H1 (cell line): ENCODE results near the gene CELF6. TPM values are rescaled to one million over a fixed set of nuclear protein-coding genes. Genes with fewer than 3 reads are reported as not detected.

Experiments used
- CTCF ChIA-PET: fragments of 300-600 bp; sonication (Branson Sonifier 250); formaldehyde crosslinking; loops from one replicate; lab custom pipeline; 2021; ENCODE audit not compliant: partially characterized antibody; lab: Charles Lee
- POLR2A ChIA-PET: fragments of 300-600 bp; sonication (Branson Sonifier 250); formaldehyde crosslinking; loops from one replicate; lab custom pipeline; 2021; ENCODE audit warnings: inconsistent platforms; ENCODE audit not compliant: partially characterized antibody; lab: Charles Lee
- DNase-seq, 2 experiments: peaks; one replicate each; pipeline versions ENCODE4 v3.0.0 to v3.0.0-alpha.2; 2010 to 2022; ENCODE audit warnings: low spot score in 2 of 2, low read depth in 1 of 2, mixed read lengths in 1 of 2
- FAIRE-seq: peaks from 2 replicates; lab custom pipeline; 2011; peaks lifted over from hg19 to GRCh38; lab: Jason Lieb, UNC
- H2AFZ ChIP-seq: 2 replicates; pipeline ENCODE4 v1.8.1; 2012; ENCODE audit warnings: low read length, inconsistent platforms
- H2AK5ac ChIP-seq: 2 replicates; pipeline ENCODE4 v1.6.1; 2013; ENCODE audit warnings: low read depth, low read length
- H2BK120ac ChIP-seq: replicated peaks from 2 replicates; pipeline ENCODE3; 2013; ENCODE audit warnings: low read depth, low read length, inconsistent platforms
- H2BK12ac ChIP-seq: 2 replicates; pipeline ENCODE4 v1.6.1; 2013; ENCODE audit warnings: low read depth, low read length
- H2BK15ac ChIP-seq: 2 replicates; pipeline ENCODE4 v1.6.1; 2013; ENCODE audit warnings: low read length
- H2BK20ac ChIP-seq: 2 replicates; pipeline ENCODE4 v1.6.1; 2013; ENCODE audit warnings: low read length
- H2BK5ac ChIP-seq: 2 replicates; pipeline ENCODE4 v1.6.1; 2013; ENCODE audit warnings: low read depth, low read length
- H3K14ac ChIP-seq: 2 replicates; pipeline ENCODE4 v1.6.1; 2013; ENCODE audit warnings: inconsistent platforms; ENCODE audit not compliant: insufficient read length
- H3K18ac ChIP-seq: 2 replicates; pipeline ENCODE4 v1.6.1; 2013; ENCODE audit warnings: low read length; ENCODE audit errors: extremely low read depth
- H3K23ac ChIP-seq: 2 replicates; pipeline ENCODE4 v1.6.1; 2013; ENCODE audit warnings: inconsistent platforms; ENCODE audit not compliant: insufficient read length
- H3K23me2 ChIP-seq: 2 replicates; pipeline ENCODE4 v1.6.1; 2013; ENCODE audit warnings: low read depth, low read length
- H3K27ac ChIP-seq: 2 replicates; pipeline ENCODE4 v1.6.1; 2011; ENCODE audit warnings: low read depth, low read length, inconsistent platforms
- H3K27me3 ChIP-seq, 4 experiments: replicated peaks in 1 of 4; 1 replicate in 1 of 4; 2 replicates in 3 of 4; pipeline versions ENCODE4 v1.6.1 to v1.8.1; 2011 to 2013; ENCODE audit warnings: low read length in 3 of 4, mild to moderate bottlenecking in 3 of 4, inconsistent platforms in 2 of 4, mixed read lengths in 2 of 4, moderate library complexity in 1 of 4; ENCODE audit not compliant: control insufficient read depth in 3 of 4, insufficient read depth in 3 of 4; ENCODE audit errors: extremely low read depth in 1 of 4
- H3K36me3 ChIP-seq, 4 experiments: 2 replicates each; pipeline versions ENCODE4 v1.6.1 to v1.8.1; 2011 to 2013; ENCODE audit warnings: mild to moderate bottlenecking in 4 of 4, low read length in 3 of 4, moderate library complexity in 2 of 4, control low read depth in 1 of 4, inconsistent platforms in 1 of 4; ENCODE audit not compliant: insufficient read depth in 4 of 4, control insufficient read depth in 2 of 4
- H3K4ac ChIP-seq: replicated peaks from 2 replicates; pipeline ENCODE3; 2013; ENCODE audit warnings: low read length, low read depth, mixed read lengths, inconsistent platforms; ENCODE audit not compliant: insufficient read length
- H3K4me1 ChIP-seq, 4 experiments: replicated peaks in 1 of 4; 1 replicate in 1 of 4; 2 replicates in 3 of 4; pipeline versions ENCODE4 v1.6.1 to v1.8.1; 2011 to 2013; ENCODE audit warnings: low read length in 3 of 4, inconsistent platforms in 2 of 4, mixed read lengths in 1 of 4; ENCODE audit not compliant: insufficient read depth in 4 of 4, control insufficient read depth in 3 of 4
- H3K4me2 ChIP-seq, 2 experiments: 2 replicates each; pipeline versions ENCODE4 v1.6.1 to v1.8.1; 2011 to 2013; ENCODE audit warnings: low read depth in 2 of 2, low read length in 2 of 2, control low read depth in 1 of 2, inconsistent platforms in 1 of 2, mild to moderate bottlenecking in 1 of 2; ENCODE audit not compliant: insufficient read depth in 1 of 2
- H3K4me3 ChIP-seq, 4 experiments: fragments of 200-600, 300-600 bp in 1 of 4; sonication (generic), shearing (Covaris generic), sonication (Bioruptor Twin) in 1 of 4; 2 replicates each; pipeline versions ENCODE4 v1.5.1 to v1.8.1; 2011 to 2016; ENCODE audit warnings: low read length in 4 of 4, low read depth in 3 of 4, control low read depth in 2 of 4, inconsistent platforms in 2 of 4, mild to moderate bottlenecking in 2 of 4, mixed read lengths in 1 of 4, moderate library complexity in 1 of 4; ENCODE audit not compliant: insufficient read depth in 2 of 4; ENCODE audit errors: extremely low read depth in 1 of 4
- H3K56ac ChIP-seq: replicated peaks from 2 replicates; pipeline ENCODE3; 2013; ENCODE audit warnings: low read depth, mild to moderate bottlenecking, mixed read lengths, low read length, inconsistent platforms; ENCODE audit not compliant: insufficient read length
- H3K79me1 ChIP-seq: 2 replicates; pipeline ENCODE4 v1.6.1; 2013; ENCODE audit warnings: low read depth, low read length, control low read depth
- H3K79me2 ChIP-seq, 2 experiments: 2 replicates each; pipeline versions ENCODE4 v1.6.1 to v1.8.1; 2012 to 2013; ENCODE audit warnings: low read length in 2 of 2, mild to moderate bottlenecking in 2 of 2, inconsistent platforms in 1 of 2; ENCODE audit not compliant: insufficient read depth in 2 of 2, control insufficient read depth in 1 of 2
- H3K9ac ChIP-seq, 4 experiments: replicated peaks in 1 of 4; 1 replicate in 1 of 4; 2 replicates in 3 of 4; pipeline versions ENCODE4 v1.6.1 to v1.8.1; 2011 to 2013; ENCODE audit warnings: low read depth in 3 of 4, low read length in 3 of 4, control low read depth in 2 of 4, mild to moderate bottlenecking in 2 of 4, moderate library complexity in 2 of 4, inconsistent platforms in 1 of 4; ENCODE audit errors: extremely low read depth in 1 of 4
- H3K9me3 ChIP-seq, 2 experiments: 2 replicates each; pipeline versions ENCODE4 v1.6.1 to v1.8.1; 2012 to 2013; ENCODE audit warnings: mild to moderate bottlenecking in 2 of 2, moderate library complexity in 2 of 2, control low read depth in 1 of 2, inconsistent platforms in 1 of 2, low read depth in 1 of 2, low read length in 1 of 2, mixed read lengths in 1 of 2; ENCODE audit not compliant: insufficient read depth in 2 of 2
- H4K20me1 ChIP-seq, 2 experiments: replicated peaks in 1 of 2; 2 replicates each; pipeline versions ENCODE3 to v1.8.1; 2011 to 2013; ENCODE audit warnings: inconsistent platforms in 2 of 2, low read length in 2 of 2, mild to moderate bottlenecking in 1 of 2; ENCODE audit not compliant: insufficient read depth in 2 of 2, control insufficient read depth in 1 of 2
- H4K5ac ChIP-seq: 2 replicates; pipeline ENCODE4 v1.6.1; 2013; ENCODE audit warnings: low read length, low read depth, mixed read lengths, inconsistent platforms; ENCODE audit not compliant: insufficient read length
- H4K8ac ChIP-seq: 2 replicates; pipeline ENCODE4 v1.8.0; 2013; ENCODE audit warnings: mild to moderate bottlenecking, moderate library complexity, low read length, inconsistent platforms; ENCODE audit not compliant: insufficient read depth; ENCODE audit errors: extremely low read depth
- H4K91ac ChIP-seq: replicated peaks from 2 replicates; pipeline ENCODE3; 2013; ENCODE audit warnings: low read length, mixed read lengths, inconsistent platforms; ENCODE audit not compliant: insufficient read length
- CEBPB ChIP-seq: IDR thresholded peaks from 2 replicates; pipeline ENCODE4 v1.6.1; 2012; ENCODE audit warnings: low read depth, low read length
- GABPA ChIP-seq: IDR thresholded peaks from 2 replicates; pipeline ENCODE4 v1.6.1; 2011; ENCODE audit warnings: mild to moderate bottlenecking, low read length, moderate library complexity, borderline replicate concordance; ENCODE audit not compliant: insufficient read depth
- JUND ChIP-seq: IDR thresholded peaks from 2 replicates; pipeline ENCODE4 v1.6.1; 2011; ENCODE audit warnings: mild to moderate bottlenecking, improper control_type of control experiment, low read length
- NRF1 ChIP-seq: IDR thresholded peaks from 2 replicates; pipeline ENCODE4 v1.6.1; 2011; ENCODE audit warnings: mild to moderate bottlenecking, low read depth, low read length, improper control_type of control experiment
- PHF8 ChIP-seq: fragments of 200-600 bp; sonication (generic); conservative IDR thresholded peaks from 2 replicates; pipeline ENCODE4 v1.7.1; 2012; ENCODE audit warnings: low read depth, mild to moderate bottlenecking, inconsistent platforms, low read length, moderate library complexity
- RFX5 ChIP-seq: IDR thresholded peaks from 2 replicates; pipeline ENCODE4 v1.6.1; 2011; ENCODE audit warnings: low read depth, low read length, improper control_type of control experiment, borderline replicate concordance
- TAF7 ChIP-seq: optimal IDR thresholded peaks from 2 replicates; pipeline ENCODE3; 2011; ENCODE audit warnings: low read depth, mild to moderate bottlenecking, inconsistent platforms, low read length, moderate library complexity, borderline replicate concordance
- WGBS, 2 experiments: shearing (Covaris generic) in 1 of 2; methylation state at CpG; one replicate each; pipeline versions ENCODE4 v1.1.6 to v1.1.7; 2013 to 2015; ENCODE audit warnings: low lambda C conversion rate in 2 of 2, mixed read lengths in 2 of 2, inconsistent platforms in 1 of 2, low coverage in 1 of 2, missing lambda C conversion rate in 1 of 2; ENCODE audit not compliant: insufficient replicate concordance in 2 of 2, insufficient coverage in 1 of 2, insufficient read length in 1 of 2; ENCODE audit errors: extremely low coverage in 1 of 2, missing lambda C conversion rate in 1 of 2; 5-methylcytosine and 5-hydroxymethylcytosine counted together
- polyA plus RNA-seq, 7 experiments: library from polyadenylated mRNA; depleted of rRNA in 3 of 7; stranded (reverse) in 5 of 7; unstranded in 2 of 7; fragments of >200 nt in 5 of 7; fragments of 200-250 nt in 2 of 7; gene quantifications; 1 replicate in 5 of 7; 2 replicates in 1 of 7; 4 replicates in 1 of 7; pipeline versions ENCODE4 v1.2.1 to v1.2.3, GENCODE V29; 2011 to 2013; ENCODE audit warnings: missing spikeins in 2 of 7, mixed read lengths in 2 of 7
- total RNA-seq: library from RNA; stranded (reverse); fragmentation: NEBNext Ultra II Directional; extraction: Animal tissue kit (Norgen Biotek cat#: 25700); gene quantifications from 2 replicates; pipeline ENCODE4 v1.2.1, GENCODE V29; 2021

Gene CELF6
- total and polyA plus RNA-seq, 2 of the 8 experiments (the other 6 are each of a cell fraction or from before 2014, with no cell fraction given) = 0.09 to 0.19 TPM

DNA sequence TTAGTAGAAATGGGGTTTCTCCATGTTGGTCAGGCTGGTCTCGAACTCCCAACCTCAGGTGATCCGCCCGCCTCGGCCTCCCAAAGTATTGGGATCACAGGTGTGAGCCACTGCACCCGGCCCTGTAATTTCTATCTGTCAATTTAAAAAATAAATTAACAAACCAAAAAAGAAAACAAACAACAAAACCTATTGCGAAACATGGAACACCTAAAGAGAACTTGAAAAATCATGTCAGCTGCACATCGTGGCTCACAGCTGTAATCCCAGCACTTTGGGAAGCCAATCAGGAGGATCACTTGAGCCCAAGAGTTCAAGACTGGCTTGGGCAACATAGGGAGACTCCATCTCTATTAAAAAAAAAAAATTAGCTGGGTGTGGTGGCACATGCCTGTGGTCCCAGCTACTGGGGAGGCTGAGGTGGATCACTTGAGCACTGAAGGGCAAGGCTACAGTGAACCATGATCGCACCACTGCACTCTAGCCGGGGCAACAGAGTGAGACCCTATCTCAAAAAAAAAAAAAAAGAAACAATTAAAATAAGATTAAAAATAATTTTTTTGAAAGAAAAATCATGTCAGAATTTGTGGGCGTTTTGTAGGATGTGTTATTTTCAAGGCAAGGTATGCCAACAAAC is 67.2 kb downstream of the CELF6 start:
- no peak overlapping the region for H3K27ac ChIP-seq
- H4K5ac ChIP-seq = no peak overlapping the region
- no peaks in the 10 kb centered on the region for H3K79me2 ChIP-seq
- H2AK5ac ChIP-seq = no peak overlapping the region
- H4K91ac ChIP-seq = no peak overlapping the region
- H3K4me1 ChIP-seq = no peaks in the 10 kb centered on the region
- no peak for TF ChIP-seq RFX5
- no peak for TF ChIP-seq JUND
- no peak for TF ChIP-seq PHF8
- no peak for TF ChIP-seq GABPA
- TF ChIP-seq CEBPB = no peak
- no peak for TF ChIP-seq TAF7
- TF ChIP-seq NRF1 = no peak
- H3K36me3 ChIP-seq = peaks cover 15 to 68% (median 49%) of the 10 kb centered on the region in 4 experiments; a peak in 7 of 8 replicates
- ChIA-PET POLR2A (no interaction called here), CTCF (interaction anchor here (0.6 to 1.2 kb wide), 3 partner anchors 25 to 1642 kb away, joined by 3 to 4 read pairs (median 3); no protein-coding TSS in a partner anchor)
- no peak overlapping the region for H3K4me2 ChIP-seq
- FAIRE-seq = no peak
- no peak overlapping the region for H3K4ac ChIP-seq
- DNase-seq = no peak
- no peak overlapping the region for H4K8ac ChIP-seq
- no peak overlapping the region for H3K18ac ChIP-seq
- H3K14ac ChIP-seq = no peak overlapping the region
- peaks cover 0 to 7% of the 10 kb centered on the region in 2 experiments for H4K20me1 ChIP-seq
- no peaks in the 10 kb centered on the region; the same call in 1 of the 2 replicates for H3K23me2 ChIP-seq
- no peak overlapping the region for H2AFZ ChIP-seq
- no peak overlapping the region for H2BK15ac ChIP-seq
- no peak overlapping the region for H3K56ac ChIP-seq
- H3K9me3 ChIP-seq = no peaks in the 10 kb centered on the region
- no peaks in the 10 kb centered on the region for H3K27me3 ChIP-seq
- H2BK120ac ChIP-seq = no peak overlapping the region
- H3K4me3 ChIP-seq = no peak overlapping the region
- no peak overlapping the region for H2BK12ac ChIP-seq
- no peaks in the 10 kb centered on the region for H3K79me1 ChIP-seq
- H2BK20ac ChIP-seq = no peak overlapping the region
- no peak overlapping the region for H3K9ac ChIP-seq
- 91 to 100% methylated on average over 1 to 10 of the region's 10 CpGs for WGBS, 2 experiments
- H3K23ac ChIP-seq = no peak overlapping the region
- no peak overlapping the region for H2BK5ac ChIP-seq
